Fibroblast of lung (primary cell): ENCODE measurements around the gene ACP2. TPM values are rescaled to one million over a fixed set of nuclear protein-coding genes. Genes with fewer than 3 reads are reported as not detected.

Source experiments
- DNase-seq, 2 donors: peaks; one replicate each; pipeline versions ENCODE4 v3.0.0 to v3.0.0-alpha.2; 2010; ENCODE audit warnings: low read depth in 2 of 2
- H2AFZ ChIP-seq: 2 replicates; pipeline ENCODE4 v1.5.1; 2012; ENCODE audit warnings: low read length, control low read depth, inconsistent platforms
- H3K27ac ChIP-seq: 2 replicates; pipeline ENCODE4 v1.5.1; 2011; ENCODE audit warnings: low read length, control low read depth; ENCODE audit not compliant: insufficient read depth
- H3K27me3 ChIP-seq: 2 replicates; pipeline ENCODE4 v1.5.1; 2011; ENCODE audit warnings: mild to moderate bottlenecking, low read length; ENCODE audit not compliant: control insufficient read depth, insufficient read depth
- H3K36me3 ChIP-seq: 2 replicates; pipeline ENCODE4 v1.5.1; 2011; ENCODE audit warnings: low read length; ENCODE audit not compliant: control insufficient read depth, insufficient read depth
- H3K4me1 ChIP-seq: 2 replicates; pipeline ENCODE4 v1.5.1; 2011; ENCODE audit warnings: low read length; ENCODE audit not compliant: control insufficient read depth, insufficient read depth; ENCODE audit errors: extremely low read depth
- H3K4me2 ChIP-seq: 2 replicates; pipeline ENCODE4 v1.5.1; 2011; ENCODE audit warnings: low read length, control low read depth; ENCODE audit not compliant: insufficient read depth; ENCODE audit errors: extremely low read depth
- H3K4me3 ChIP-seq, 4 experiments: fragments of 200-600 bp in 1 of 4; sonication (generic) in 1 of 4; replicated peaks in 1 of 4; 2 replicates each; pipeline ENCODE4 v1.5.1; 2011 to 2016; ENCODE audit warnings: low read length in 4 of 4, low read depth in 3 of 4, mild to moderate bottlenecking in 3 of 4, control low read depth in 2 of 4, inconsistent platforms in 1 of 4, mixed read lengths in 1 of 4; ENCODE audit not compliant: insufficient read depth in 1 of 4; ENCODE audit errors: control extremely low read depth in 1 of 4
- H3K79me2 ChIP-seq: 2 replicates; pipeline ENCODE4 v1.5.1; 2012; ENCODE audit warnings: mild to moderate bottlenecking, low read length, inconsistent platforms; ENCODE audit not compliant: control insufficient read depth, insufficient read depth
- H3K9ac ChIP-seq: 2 replicates; pipeline ENCODE4 v1.5.1; 2011; ENCODE audit warnings: mild to moderate bottlenecking, low read length, control low read depth; ENCODE audit not compliant: insufficient read depth
- H3K9me3 ChIP-seq: 2 replicates; pipeline ENCODE4 v1.5.1; 2012; ENCODE audit warnings: low read depth, low read length; ENCODE audit not compliant: control insufficient read depth, insufficient read depth
- H4K20me1 ChIP-seq: 2 replicates; pipeline ENCODE4 v1.5.1; 2011; ENCODE audit warnings: low read length; ENCODE audit not compliant: control insufficient read depth, insufficient read depth; ENCODE audit errors: extremely low read depth
- CTCF ChIP-seq, 2 donors: IDR thresholded peaks in 1 of 2; conservative IDR thresholded peaks in 1 of 2; 1 replicate in 1 of 2; 2 replicates in 1 of 2; pipeline ENCODE4 v1.5.1; 2011 to 2012; ENCODE audit warnings: low read length in 2 of 2, control low read depth in 1 of 2, inconsistent platforms in 1 of 2, low read depth in 1 of 2, mild to moderate bottlenecking in 1 of 2
- EZH2 ChIP-seq: IDR thresholded peaks from 2 replicates; pipeline ENCODE4 v1.5.1; 2012; ENCODE audit warnings: low read length, control low read depth, mild to moderate bottlenecking; ENCODE audit errors: missing control alignments
- polyA plus RNA-seq, 2 donors: library from polyadenylated mRNA; depleted of rRNA in 1 of 2; stranded (reverse) in 1 of 2; unstranded in 1 of 2; fragments of >200 nt; gene quantifications; 2 replicates each; pipeline ENCODE4 v1.2.1, GENCODE V29; 2011 to 2012; ENCODE audit warnings: missing spikeins in 1 of 2
- total RNA-seq: library from RNA; depleted of rRNA; stranded (reverse); fragments of >200 nt; gene quantifications from 2 replicates; pipeline ENCODE4 v1.2.1, GENCODE V29; 2014

Gene ACP2
- total and polyA plus RNA-seq, 2 donors (not counting 1 experiment from before 2014, with no cell fraction given), result 18.9 to 23.9 TPM

DNA sequence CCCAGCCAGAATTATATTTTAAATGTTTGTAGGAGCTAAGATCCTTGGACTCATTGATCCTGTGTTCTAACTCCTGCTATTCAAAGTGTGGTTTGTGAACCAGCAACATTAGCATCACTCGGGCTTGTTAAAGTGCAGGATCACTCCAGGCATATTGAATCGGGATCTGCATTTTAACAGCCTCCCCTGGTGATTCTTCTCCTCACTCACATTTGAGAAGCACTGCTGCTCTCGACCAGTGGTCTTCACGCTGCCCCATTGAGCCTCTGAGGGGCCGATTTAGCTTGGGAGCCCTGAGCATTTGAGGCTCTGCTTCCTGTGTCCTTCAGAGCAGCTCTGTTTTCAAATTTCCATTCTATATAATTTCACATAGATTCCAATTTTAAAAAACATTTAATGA, 32.2 kb upstream of the ACP2 start:
- Histone ChIP-seq H3K9ac (no peak overlapping the region), H3K9me3 (no peaks in the 10 kb centered on the region), H3K27me3 (no peaks in the 10 kb centered on the region), H3K4me1 (no peaks in the 10 kb centered on the region), H4K20me1 (no peaks in the 10 kb centered on the region), H3K4me2 (no peak overlapping the region), H3K4me3 (no peak overlapping the region), H3K36me3 (peaks cover 31% of the 10 kb centered on the region), H3K79me2 (no peaks in the 10 kb centered on the region), H3K27ac (no peak overlapping the region), H2AFZ (no peak overlapping the region)
- DNase-seq, result no peak
- no peak for TF ChIP-seq EZH2
- TF ChIP-seq CTCF (conservative IDR thresholded peaks at IDR 0.05 in 1 of 2, IDR thresholded peaks at IDR 0.05 in 1 of 2; ENCODE audit: low read depth in 1 of 2, low read length in 2 of 2), result no peak

- no peak for DNase-seq
- Histone ChIP-seq H3K36me3 (peaks cover 29% of the 10 kb centered on the region), H3K79me2 (no peaks in the 10 kb centered on the region), H2AFZ (no peak overlapping the region), H3K4me3 (no peak overlapping the region), H3K4me1 (no peaks in the 10 kb centered on the region), H3K4me2 (no peak overlapping the region), H4K20me1 (no peaks in the 10 kb centered on the region), H3K27ac (no peak overlapping the region), H3K9me3 (no peaks in the 10 kb centered on the region), H3K27me3 (no peaks in the 10 kb centered on the region), H3K9ac (no peak overlapping the region)
- no peak for TF ChIP-seq CTCF (conservative IDR thresholded peaks at IDR 0.05 in 1 of 2, IDR thresholded peaks at IDR 0.05 in 1 of 2; ENCODE audit: low read depth in 1 of 2, low read length in 2 of 2)
- TF ChIP-seq EZH2, result no peak
Observed at GRCh38 chr11:47280099-47280498, 31.5 kb upstream of the ACP2 start.

DNA sequence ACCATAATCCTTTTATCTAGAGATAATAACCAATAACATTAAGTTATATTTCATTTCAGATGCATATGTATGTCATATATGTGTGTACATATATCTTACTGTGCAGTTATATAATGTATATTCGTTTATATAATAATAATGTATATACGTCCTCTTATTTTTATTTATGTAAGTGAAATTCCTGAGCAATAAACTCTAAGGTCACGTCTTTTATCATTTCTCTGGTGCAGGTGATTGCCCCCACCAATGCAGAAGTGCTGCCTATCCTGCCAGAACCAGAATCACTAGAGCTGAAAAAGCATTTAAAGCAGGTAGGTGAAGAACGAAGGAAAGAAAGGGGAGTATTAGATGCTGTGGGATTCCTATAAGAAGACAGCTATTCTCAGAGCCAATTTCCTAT, 30.2 kb upstream of the ACP2 start:
- Histone ChIP-seq H3K27ac (no peak overlapping the region), H4K20me1 (no peaks in the 10 kb centered on the region), H3K4me3 (no peak overlapping the region), H3K79me2 (peaks cover 4% of the 10 kb centered on the region), H3K9me3 (no peaks in the 10 kb centered on the region), H3K36me3 (peaks cover 19% of the 10 kb centered on the region), H2AFZ (no peak overlapping the region), H3K4me2 (no peak overlapping the region), H3K27me3 (no peaks in the 10 kb centered on the region), H3K4me1 (no peaks in the 10 kb centered on the region), H3K9ac (no peak overlapping the region)
- DNase-seq, result no peak
- no peak for TF ChIP-seq CTCF (conservative IDR thresholded peaks at IDR 0.05 in 1 of 2, IDR thresholded peaks at IDR 0.05 in 1 of 2; ENCODE audit: low read depth in 1 of 2, low read length in 2 of 2)
- no peak for TF ChIP-seq EZH2
